Measurements from ENCODE around the gene ACTR1A.
A peak's percentile ranks its signal among the peaks of the same experiment; 100 is the strongest.

Gene ACTR1A

GRCh38 chr10:102434394-102435132, 67.9 kb downstream of the ACTR1A start:
- intact Hi-C loops (cut with DNase I) = no loop called here
- peak in 1 of 10 donors; percentile 33 for DNase-seq

GRCh38 chr10:102433619-102434046, 68.9 kb downstream of the ACTR1A start:
- peak in 1 of 10 donors; percentile 59 for DNase-seq
- intact Hi-C loops (cut with DNase I) = no loop called here

GRCh38 chr10:102432162-102432950, 70.2 kb downstream of the ACTR1A start, which contains the start of gene CUEDC2:
TSS of gene CUEDC2 (minus strand) at chr10:102432574. CDS start at chr10:102425188, 7,386 bp downstream.
- peak; percentile 94 to 100 (median 98) for DNase-seq
- intact Hi-C loops (cut with DNase I) = loop anchor here (1.0 kb wide), 1 partner anchor 11 kb away; no protein-coding TSS in a partner anchor

- DNase-seq = no peak
- intact Hi-C loops (cut with DNase I) = loop anchor here (1.0 kb wide), 1 partner anchor 10 kb away; no protein-coding TSS in a partner anchor
Measured at GRCh38 chr10:102431452-102432124, 70.9 kb downstream of the ACTR1A start.

- peak in 2 of 10 donors; percentile 14 to 55 for DNase-seq
- intact Hi-C loops (cut with DNase I) = no loop called here
Measured at GRCh38 chr10:102429468-102429867, 73.0 kb downstream of the ACTR1A start.

Measured in posterior cingulate gyrus (tissue), 11 donors.